Testis (tissue), 3 donors: ENCODE results near the gene NCOR2. TPM values are rescaled to one million over a fixed set of nuclear protein-coding genes. Genes with fewer than 3 reads are reported as not detected.

Source experiments
- DNase-seq: peaks from one replicate; pipeline ENCODE4 v3.0.0-alpha.2; 2019
- H3K27ac ChIP-seq, 2 donors: fragments of 200-600 bp; sonication (generic); one replicate each; pipeline ENCODE4 v1.5.1; 2019
- H3K27me3 ChIP-seq: fragments of 200-600 bp; sonication (generic); one replicate; pipeline ENCODE4 v1.5.1; 2019
- H3K36me3 ChIP-seq: fragments of 200-600 bp; sonication (generic); one replicate; pipeline ENCODE4 v1.5.1; 2017; ENCODE audit warnings: low read depth; ENCODE audit errors: missing control alignments
- H3K4me1 ChIP-seq: fragments of 200-600 bp; sonication (generic); one replicate; pipeline ENCODE4 v1.5.1; 2019
- H3K4me3 ChIP-seq, 2 donors: fragments of 200-600 bp; sonication (generic); one replicate each; pipeline ENCODE4 v1.5.1; 2017 to 2019
- H3K9me3 ChIP-seq: fragments of 200-600 bp; sonication (generic); one replicate; pipeline ENCODE4 v1.5.1; 2017
- CTCF ChIP-seq, 3 experiments: fragments of 450-650 bp in 2 of 3; fragments of 200-600 bp in 1 of 3; sonication (generic) in 1 of 3; IDR thresholded peaks; one replicate each; pipeline ENCODE4 v1.5.1; 2016 to 2019; ENCODE audit warnings: antibody characterized with exemption in 3 of 3, mild to moderate bottlenecking in 2 of 3, moderate library complexity in 1 of 3
- POLR2A ChIP-seq: fragments of 450-650 bp; IDR thresholded peaks from one replicate; pipeline ENCODE4 v1.6.1; 2017; ENCODE audit warnings: antibody characterized with exemption, mild to moderate bottlenecking, moderate library complexity
- WGBS, 2 donors: methylation state at CpG; one replicate each; pipeline ENCODE4 v1.1.5; 2018; 5-methylcytosine and 5-hydroxymethylcytosine counted together
- intact Hi-C: fragments of 100-400 bp; cut with DNase I; formaldehyde crosslinking; loops from one replicate; pipeline ENCODE4 v1.15.1; 2023; ENCODE audit warnings: low total_unique reads
- polyA plus RNA-seq: library from polyadenylated mRNA; stranded (reverse); fragments of 350-450 nt; fragmentation: Illumina TruSeq; extraction: RNeasy Lipid Tissue Mini Kit (QIAGEN cat#74804); gene quantifications from one replicate; pipeline ENCODE4 v1.2.3, GENCODE V29; 2014; ENCODE audit warnings: low read depth, low replicate concordance; ENCODE audit not compliant: insufficient read depth
- total RNA-seq, 2 donors: library from RNA; depleted of rRNA; stranded (reverse); fragments of >200 nt; gene quantifications; one replicate each; pipeline ENCODE4 v1.2.3, GENCODE V29; 2016

Gene NCOR2
- total and polyA plus RNA-seq, 3 donors from 2014 or later, result 62.6 to 212 (median 212) TPM

- Histone ChIP-seq H3K4me1 (peaks cover 61% of the 10 kb centered on the region), H3K9me3 (no peaks in the 10 kb centered on the region), H3K36me3 (no peaks in the 10 kb centered on the region), H3K4me3 (peak overlapping the region in 1 of 2 donors; percentile 99), H3K27me3 (no peaks in the 10 kb centered on the region), H3K27ac (peak overlapping the region; percentile 51 to 97)
- intact Hi-C loops, result loop anchor here (5.0 to 10.0 kb wide), 4 partner anchors 48 to 202 kb away; no protein-coding TSS in a partner anchor
- WGBS, 2 donors, result 16 to 37% methylated on average over 5 to 19 of the region's 19 CpGs
- TF ChIP-seq CTCF (IDR thresholded peaks at IDR 0.05) (no peak), POLR2A (no peak)
- DNase-seq, result peak; percentile 65
These were observed 2.4 kb downstream of the NCOR2 start for GRCh38 chr12:124564971-124565491.

GRCh38 chr12:124564232-124564958 is 3.0 kb downstream of the NCOR2 start:
- no peaks in the 10 kb centered on the region for H3K36me3 ChIP-seq
- no peaks in the 10 kb centered on the region for H3K27me3 ChIP-seq
- intact Hi-C loops, result loop anchor here (10.0 kb wide), 1 partner anchor 180 kb away; no protein-coding TSS in a partner anchor
- peak overlapping the region in 1 of 2 donors; percentile 99 for H3K4me3 ChIP-seq
- no peaks in the 10 kb centered on the region for H3K9me3 ChIP-seq
- TF ChIP-seq POLR2A, result no peak
- no peak for TF ChIP-seq CTCF (IDR thresholded peaks at IDR 0.05)
- H3K27ac ChIP-seq, result peak overlapping the region; percentile 20 to 51
- WGBS, 2 donors, result 16 to 20% methylated on average over 12 to 19 of the region's 19 CpGs
- no peak for DNase-seq
- H3K4me1 ChIP-seq, result peaks cover 54% of the 10 kb centered on the region

- WGBS, 2 donors, result 54 to 67% methylated on average over 10 of the region's 10 CpGs
- intact Hi-C loops, result loop anchor here (10.0 kb wide), 1 partner anchor 179 kb away; no protein-coding TSS in a partner anchor
- H3K4me3 ChIP-seq, result no peak overlapping the region
- TF ChIP-seq CTCF (IDR thresholded peaks at IDR 0.05), result no peak
- no peak for TF ChIP-seq POLR2A
- H3K36me3 ChIP-seq, result no peaks in the 10 kb centered on the region
- no peaks in the 10 kb centered on the region for H3K27me3 ChIP-seq
- H3K27ac ChIP-seq, result peak overlapping the region in 1 of 2 donors; percentile 2
- DNase-seq, result no peak
- no peaks in the 10 kb centered on the region for H3K9me3 ChIP-seq
- H3K4me1 ChIP-seq, result peaks cover 49% of the 10 kb centered on the region
These were observed 3.6 kb downstream of the NCOR2 start for GRCh38 chr12:124563809-124564208.

GRCh38 chr12:124563401-124563800 is 4.0 kb downstream of the NCOR2 start:
- intact Hi-C loops, result loop anchor here (10.0 kb wide), 1 partner anchor 179 kb away; no protein-coding TSS in a partner anchor
- 42 to 71% methylated on average over 11 of the region's 11 CpGs for WGBS, 2 donors
- DNase-seq, result no peak
- Histone ChIP-seq H3K4me3 (no peak overlapping the region), H3K36me3 (no peaks in the 10 kb centered on the region), H3K9me3 (no peaks in the 10 kb centered on the region), H3K27ac (no peak overlapping the region), H3K4me1 (peaks cover 47% of the 10 kb centered on the region), H3K27me3 (no peaks in the 10 kb centered on the region)
- TF ChIP-seq CTCF (IDR thresholded peaks at IDR 0.05), result no peak
